ENCODE measurements around the gene STAT4. TPM values are rescaled to one million over a fixed set of nuclear protein-coding genes. Genes with fewer than 3 reads are reported as not detected.

STAT4 gene
- total RNA-seq, 1 donor, result 0.54 TPM

GRCh38 chr2:190982262-190983034, 168.3 kb downstream of the STAT4 start:
- TF ChIP-seq, protein P1, sequence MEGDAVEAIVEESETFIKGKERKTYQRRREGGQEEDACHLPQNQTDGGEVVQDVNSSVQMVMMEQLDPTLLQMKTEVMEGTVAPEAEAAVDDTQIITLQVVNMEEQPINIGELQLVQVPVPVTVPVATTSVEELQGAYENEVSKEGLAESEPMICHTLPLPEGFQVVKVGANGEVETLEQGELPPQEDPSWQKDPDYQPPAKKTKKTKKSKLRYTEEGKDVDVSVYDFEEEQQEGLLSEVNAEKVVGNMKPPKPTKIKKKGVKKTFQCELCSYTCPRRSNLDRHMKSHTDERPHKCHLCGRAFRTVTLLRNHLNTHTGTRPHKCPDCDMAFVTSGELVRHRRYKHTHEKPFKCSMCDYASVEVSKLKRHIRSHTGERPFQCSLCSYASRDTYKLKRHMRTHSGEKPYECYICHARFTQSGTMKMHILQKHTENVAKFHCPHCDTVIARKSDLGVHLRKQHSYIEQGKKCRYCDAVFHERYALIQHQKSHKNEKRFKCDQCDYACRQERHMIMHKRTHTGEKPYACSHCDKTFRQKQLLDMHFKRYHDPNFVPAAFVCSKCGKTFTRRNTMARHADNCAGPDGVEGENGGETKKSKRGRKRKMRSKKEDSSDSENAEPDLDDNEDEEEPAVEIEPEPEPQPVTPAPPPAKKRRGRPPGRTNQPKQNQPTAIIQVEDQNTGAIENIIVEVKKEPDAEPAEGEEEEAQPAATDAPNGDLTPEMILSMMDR (IDR thresholded peaks at IDR 0.05; ENCODE audit: insufficient read depth, low read length), result no peak
- DNase-seq (ENCODE audit: low read depth), result no peak
- H3K4me3 ChIP-seq (ENCODE audit: low read depth, low read length), result no peak overlapping the region

DNA sequence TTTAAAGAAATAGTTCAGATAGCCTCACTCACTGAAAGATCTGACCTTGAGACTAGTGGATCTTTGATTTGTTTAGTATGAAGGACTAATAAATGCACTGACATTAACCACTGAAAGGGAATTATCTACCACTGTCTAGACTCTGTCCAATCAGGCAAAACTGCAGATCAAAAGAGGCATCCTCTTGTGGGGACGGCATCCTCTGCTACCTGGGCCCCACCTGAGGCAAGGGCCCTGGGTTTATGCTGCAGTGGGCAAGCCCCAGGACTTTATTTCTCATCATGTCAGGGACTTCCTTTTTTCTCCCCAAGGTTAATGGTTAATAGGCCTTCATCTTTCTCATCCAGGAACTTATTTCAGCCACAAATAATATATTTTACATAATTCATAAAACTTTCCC, 169.1 kb downstream of the STAT4 start:
- TF ChIP-seq, protein P1 (IDR thresholded peaks at IDR 0.05; ENCODE audit: insufficient read depth, low read length), result no peak
- H3K4me3 ChIP-seq (ENCODE audit: low read depth, low read length), result no peak overlapping the region
- no peak for DNase-seq (ENCODE audit: low read depth)

GRCh38 chr2:190981333-190981732, 169.5 kb downstream of the STAT4 start:
- TF ChIP-seq, protein P1 (IDR thresholded peaks at IDR 0.05; ENCODE audit: insufficient read depth, low read length), result no peak

DNA sequence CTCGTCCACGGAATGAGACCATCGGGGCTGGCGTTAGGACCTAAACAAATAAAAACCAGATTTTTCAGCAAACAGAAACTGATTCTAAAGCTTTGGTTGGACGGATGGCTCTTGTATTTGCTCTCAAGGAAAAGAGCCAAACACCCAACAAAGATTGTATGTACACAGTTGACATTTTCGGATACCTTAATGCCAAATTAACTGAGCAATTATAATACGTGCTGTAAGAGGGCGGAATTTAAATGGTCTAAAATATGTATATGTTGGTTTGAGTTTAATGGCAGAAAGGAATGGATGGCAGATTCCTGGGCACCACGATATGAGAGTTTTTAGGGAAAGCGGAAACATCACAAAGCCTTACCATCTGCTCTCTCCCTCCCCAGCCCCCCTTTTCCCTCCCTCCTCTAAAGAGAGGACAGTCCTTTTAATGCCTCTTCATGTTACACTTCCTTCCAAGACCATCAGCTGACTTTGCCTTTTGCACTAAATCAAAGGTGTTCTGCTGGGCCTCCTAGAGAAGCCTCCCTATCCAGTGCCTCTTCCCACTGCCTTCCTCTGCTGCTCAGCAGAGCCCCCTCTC, 170.1 kb downstream of the STAT4 start:
- no peak overlapping the region for H3K4me3 ChIP-seq (ENCODE audit: low read depth, low read length)
- TF ChIP-seq, protein P1 (IDR thresholded peaks at IDR 0.05; ENCODE audit: insufficient read depth, low read length), result no peak
- no peak for DNase-seq (ENCODE audit: low read depth)

More at GRCh38 chr2:190981333-190981732, 169.5 kb downstream of the STAT4 start:
- H3K4me3 ChIP-seq (ENCODE audit: low read depth, low read length), result no peak overlapping the region
- no peak for DNase-seq (ENCODE audit: low read depth)

GRCh38 chr2:190979906-190980629, 170.7 kb downstream of the STAT4 start:
- no peak overlapping the region for H3K4me3 ChIP-seq (ENCODE audit: low read depth, low read length)
- DNase-seq (ENCODE audit: low read depth), result no peak
- TF ChIP-seq, protein P1 (IDR thresholded peaks at IDR 0.05; ENCODE audit: insufficient read depth, low read length), result no peak

Small RNA genes within 50 kb of the gene (small RNA-seq; reads per million reads assigned to genes)
- gene RNU6-959P, result not detected

Other genes starting within 250 kb of the STAT4 start
- 116 and 122 TPM in 2 replicates for gene STAT1, start 136.8 kb downstream of the STAT4 start, total RNA-seq (ENCODE audit: low replicate concordance)
- 75.3 and 103 TPM in 2 replicates for gene MYO1B, start 94.4 kb upstream of the STAT4 start, total RNA-seq (ENCODE audit: low replicate concordance)

Data from fibroblast of the aortic adventitia (primary cell).